H1 (cell line): ENCODE results near the gene ZBTB7A. TPM values are rescaled to one million over a fixed set of nuclear protein-coding genes. Genes with fewer than 3 reads are reported as not detected.

Experiments
- SRF ChIP-seq: IDR thresholded peaks from 2 replicates; pipeline ENCODE4 v1.6.1; 2011; ENCODE audit warnings: mild to moderate bottlenecking, low read depth, low read length, moderate library complexity
- polyA plus RNA-seq, 7 experiments: library from polyadenylated mRNA; depleted of rRNA in 3 of 7; stranded (reverse) in 5 of 7; unstranded in 2 of 7; fragments of >200 nt in 5 of 7; fragments of 200-250 nt in 2 of 7; gene quantifications; 1 replicate in 5 of 7; 2 replicates in 1 of 7; 4 replicates in 1 of 7; pipeline versions ENCODE4 v1.2.1 to v1.2.3, GENCODE V29; 2011 to 2013; ENCODE audit warnings: missing spikeins in 2 of 7, mixed read lengths in 2 of 7
- total RNA-seq: library from RNA; stranded (reverse); fragmentation: NEBNext Ultra II Directional; extraction: Animal tissue kit (Norgen Biotek cat#: 25700); gene quantifications from 2 replicates; pipeline ENCODE4 v1.2.1, GENCODE V29; 2021

ZBTB7A gene
- total and polyA plus RNA-seq, 2 of the 8 experiments (the other 6 are each of a cell fraction or from before 2014, with no cell fraction given): 5.6 to 17.8 TPM

- TF ChIP-seq SRF: no peak
Observed at GRCh38 chr19:4083677-4084546, 17.2 kb upstream of the ZBTB7A start (continued).
